IMR-90 (cell line): ENCODE measurements around the gene NPTX1. TPM values are rescaled to one million over a fixed set of nuclear protein-coding genes. Genes with fewer than 3 reads are reported as not detected.
A peak's percentile ranks its signal among the peaks of the same experiment; 100 is the strongest.

Source experiments
- ATAC-seq: fragments of 200-7000 bp; cut with Tn5 transposase; 2 replicates; pipeline ENCODE4 v1.9.1; 2020; ENCODE audit warnings: low read depth, mild to moderate bottlenecking, moderate library complexity
- BruUV-seq: library from RNA; stranded (reverse); fragments of 400-500 nt; replicated peaks from 2 replicates; lab custom pipeline; 2021; lab: Mats Ljungman, UMichigan
- CTCF ChIA-PET: fragments of 300-600 bp; formaldehyde crosslinking; extraction: SDS; loops from one replicate; lab custom pipeline; 2021; ENCODE audit warnings: antibody characterized with exemption; lab: Yijun Ruan, JAX
- POLR2A ChIA-PET: fragments of 300-600 bp; sonication (Branson Sonifier 250); formaldehyde crosslinking; loops from one replicate; lab custom pipeline; 2022; ENCODE audit warnings: antibody characterized with exemption; ENCODE audit not compliant: unreplicated experiment; lab: Charles Lee
- DNase-seq: peaks from one replicate; pipeline ENCODE4 v3.0.0; 2013
- H2AFZ ChIP-seq: replicated peaks from 2 replicates; pipeline ENCODE3; 2013; ENCODE audit warnings: low read length, mild to moderate bottlenecking; ENCODE audit not compliant: poor library complexity
- H2AK5ac ChIP-seq: 2 replicates; pipeline ENCODE4 v1.6.1; 2013; ENCODE audit warnings: low read depth, low read length, inconsistent platforms
- H2AK9ac ChIP-seq: replicated peaks from 2 replicates; pipeline ENCODE3; 2013; ENCODE audit warnings: mild to moderate bottlenecking, low read depth, low read length, moderate library complexity; ENCODE audit not compliant: poor library complexity
- H2BK120ac ChIP-seq: 2 replicates; pipeline ENCODE4 v1.6.1; 2013; ENCODE audit warnings: low read depth, low read length, inconsistent platforms
- H2BK15ac ChIP-seq: 3 replicates; pipeline ENCODE4 v1.6.1; 2013; ENCODE audit warnings: low read depth, low read length, inconsistent platforms
- H2BK20ac ChIP-seq: 2 replicates; pipeline ENCODE4 v1.6.1; 2013; ENCODE audit warnings: low read depth, mild to moderate bottlenecking, inconsistent platforms, low read length, moderate library complexity
- H2BK5ac ChIP-seq: 2 replicates; pipeline ENCODE4 v1.6.1; 2013; ENCODE audit warnings: mild to moderate bottlenecking, low read depth, low read length, inconsistent platforms; ENCODE audit not compliant: poor library complexity, severe bottlenecking
- H3K14ac ChIP-seq: replicated peaks from 2 replicates; pipeline ENCODE4 v1.6.1; 2013; ENCODE audit warnings: low read depth, low read length, inconsistent platforms
- H3K18ac ChIP-seq: 2 replicates; pipeline ENCODE4 v1.6.1; 2013; ENCODE audit warnings: low read depth, low read length, control low read depth
- H3K23ac ChIP-seq: 2 replicates; pipeline ENCODE4 v1.6.1; 2013; ENCODE audit warnings: low read depth, low read length, inconsistent platforms
- H3K27ac ChIP-seq: 2 replicates; pipeline ENCODE4 v1.5.1; 2013; ENCODE audit warnings: mild to moderate bottlenecking, control low read depth, low read length; ENCODE audit not compliant: insufficient read depth
- H3K27me3 ChIP-seq: 2 replicates; pipeline ENCODE4 v1.6.1; 2013; ENCODE audit warnings: low read length; ENCODE audit not compliant: control insufficient read depth, insufficient read depth
- H3K36me3 ChIP-seq: 2 replicates; pipeline ENCODE4 v1.6.1; 2013; ENCODE audit warnings: low read length, mixed read lengths; ENCODE audit not compliant: control insufficient read depth, insufficient read depth
- H3K4ac ChIP-seq: 2 replicates; pipeline ENCODE4 v1.6.1; 2013; ENCODE audit warnings: low read depth, low read length, inconsistent platforms
- H3K4me1 ChIP-seq: 2 replicates; pipeline ENCODE4 v1.6.1; 2013; ENCODE audit warnings: low read length, mixed read lengths; ENCODE audit not compliant: control insufficient read depth, insufficient read depth
- H3K4me2 ChIP-seq: 2 replicates; pipeline ENCODE4 v1.6.1; 2013; ENCODE audit warnings: low read depth, mild to moderate bottlenecking, control low read depth, low read length, moderate library complexity
- H3K4me3 ChIP-seq: 2 replicates; pipeline ENCODE4 v1.5.1; 2013; ENCODE audit warnings: low read depth, mild to moderate bottlenecking, control low read depth, low read length, moderate library complexity; ENCODE audit not compliant: insufficient read depth
- H3K56ac ChIP-seq: 2 replicates; pipeline ENCODE4 v1.6.1; 2013; ENCODE audit warnings: low read length, inconsistent platforms; ENCODE audit not compliant: insufficient read depth; ENCODE audit errors: extremely low read depth
- H3K79me1 ChIP-seq, 2 experiments: 2 replicates each; pipeline ENCODE4 v1.6.1; 2013; ENCODE audit warnings: low read length in 2 of 2, inconsistent platforms in 1 of 2, low read depth in 1 of 2
- H3K9ac ChIP-seq: 2 replicates; pipeline ENCODE4 v1.6.1; 2013; ENCODE audit warnings: low read depth, low read length, control low read depth
- H3K9me1 ChIP-seq: 2 replicates; pipeline ENCODE4 v1.6.1; 2013; ENCODE audit warnings: low read length, inconsistent platforms; ENCODE audit not compliant: insufficient read depth
- H3K9me3 ChIP-seq: 2 replicates; pipeline ENCODE4 v1.6.1; 2013; ENCODE audit warnings: low read length; ENCODE audit not compliant: control insufficient read depth, insufficient read depth
- H4K20me1 ChIP-seq: 2 replicates; pipeline ENCODE4 v1.6.1; 2013; ENCODE audit warnings: low read length, inconsistent platforms; ENCODE audit not compliant: insufficient read depth
- H4K5ac ChIP-seq: 2 replicates; pipeline ENCODE4 v1.6.1; 2013; ENCODE audit warnings: mild to moderate bottlenecking, low read depth, low read length, control low read depth
- H4K8ac ChIP-seq, 2 experiments: 2 replicates each; pipeline ENCODE4 v1.6.1; 2013; ENCODE audit warnings: low read depth in 2 of 2, low read length in 2 of 2, control low read depth in 1 of 2, inconsistent platforms in 1 of 2
- H4K91ac ChIP-seq: 2 replicates; pipeline ENCODE4 v1.6.1; 2013; ENCODE audit warnings: low read depth, low read length, inconsistent platforms; ENCODE audit not compliant: insufficient read depth
- BHLHE40 ChIP-seq: fragments of 150-350 bp; IDR thresholded peaks from 2 replicates; pipeline ENCODE4 v1.6.1; 2016; ENCODE audit warnings: mild to moderate bottlenecking, low read depth, low read length
- FOS ChIP-seq: fragments of 150-350 bp; IDR thresholded peaks from 2 replicates; pipeline ENCODE4 v1.6.1; 2016; ENCODE audit warnings: low read depth, low read length
- MAZ ChIP-seq: IDR thresholded peaks from 2 replicates; pipeline ENCODE4 v1.6.1; 2012; ENCODE audit warnings: low read depth, mild to moderate bottlenecking, low read length, improper control_type of control experiment, moderate library complexity, borderline replicate concordance
- NFE2L2 ChIP-seq: fragments of 150-350 bp; IDR thresholded peaks from 2 replicates; pipeline ENCODE4 v1.6.1; 2016; ENCODE audit warnings: low read depth, mild to moderate bottlenecking, low read length
- SMC3 ChIP-seq: fragments of 150-350 bp; IDR thresholded peaks from 2 replicates; pipeline ENCODE4 v1.6.1; 2016; ENCODE audit warnings: low read depth, mild to moderate bottlenecking, antibody characterized with exemption, low read length, moderate library complexity
- WGBS, 2 experiments: methylation state at CpG; one replicate each; pipeline versions ENCODE4 v1.1.5 to v1.1.7; 2013; ENCODE audit warnings: missing lambda C conversion rate in 2 of 2; ENCODE audit not compliant: insufficient read length in 1 of 2; ENCODE audit errors: extremely low coverage in 2 of 2; 5-methylcytosine and 5-hydroxymethylcytosine counted together
- dilution Hi-C: fragments of 300-500 bp; cut with HindIII; formaldehyde crosslinking; loops from one replicate; pipeline ENCODE4 v1.14.3; 2018; ENCODE audit warnings: low sequenced_read_pairs; ENCODE audit not compliant: unreplicated experiment
- in situ Hi-C: fragments of 300-500 bp; cut with MboI; formaldehyde crosslinking; loops from 3 replicates; pipeline ENCODE4 v1.14.3; 2019; ENCODE audit warnings: low sequenced_read_pairs, inconsistent platforms, mixed read lengths
- intact Hi-C: fragments of 100-400 bp; cut with micrococcal nuclease; formaldehyde crosslinking; loops from 2 replicates; pipeline ENCODE4 v1.10.0; 2022
- polyA plus RNA-seq, 3 experiments: library from polyadenylated mRNA; depleted of rRNA; stranded (reverse); fragments of >200 nt; gene quantifications; 2 replicates each; pipeline ENCODE4 v1.2.3, GENCODE V29; 2012; ENCODE audit warnings: low replicate concordance in 1 of 3
- total RNA-seq: library from RNA; depleted of rRNA; stranded (reverse); fragments of >200 nt; gene quantifications from 2 replicates; pipeline ENCODE4 v1.2.3, GENCODE V29; 2012

The NPTX1 gene
- total and polyA plus RNA-seq, 2 of the 4 experiments (the other 2 are of a cell fraction) = 20.8 to 39.5 TPM

- Histone ChIP-seq H2BK5ac (peak overlapping the region; percentile 91), H2AFZ (peak overlapping the region; percentile 49), H2BK15ac (peak overlapping the region; percentile 95; the same call in 2 of the 3 replicates), H2BK120ac (peak overlapping the region; percentile 73), H3K14ac (peak overlapping the region; percentile 58; the same call in 1 of the 2 replicates), H4K8ac (peak overlapping the region in 1 of 2 experiments; percentile 59; a peak in 1 of 4 replicates), H3K79me1 (no peaks in the 10 kb centered on the region), H3K9ac (no peak overlapping the region), H2AK5ac (peak overlapping the region; percentile 97), H3K4ac (peak overlapping the region; percentile 74), H4K91ac (peak overlapping the region; percentile 13), H3K56ac (no peak overlapping the region), H3K23ac (peak overlapping the region; percentile 80; the same call in 1 of the 2 replicates), H4K20me1 (0 out of 2 replicates have a peak, but pooled peaks cover 6% of the 10 kb centered on the region), H3K4me2 (no peak overlapping the region), H3K18ac (no peak overlapping the region; the same call in 1 of the 2 replicates), H3K27ac (no peak overlapping the region), H3K9me1 (peaks cover 11% of the 10 kb centered on the region), H3K4me1 (peaks cover 7% of the 10 kb centered on the region), H2BK20ac (peak overlapping the region; percentile 43), H3K9me3 (no peaks in the 10 kb centered on the region), H3K4me3 (no peak overlapping the region), H2AK9ac (peak overlapping the region; percentile 79), H4K5ac (peak overlapping the region; percentile 20; the same call in 1 of the 2 replicates), H3K27me3 (peaks cover 1% of the 10 kb centered on the region; the same call in 1 of the 2 replicates), H3K36me3 (no peaks in the 10 kb centered on the region)
- DNase-seq = no peak
- ATAC-seq = no peak
- CTCF ChIA-PET = no interaction called here
- intact Hi-C loops (no loop called here), in situ Hi-C loops (no loop called here), dilution Hi-C loops (no loop called here)
- POLR2A ChIA-PET = no interaction called here
- BruUV-seq = no TSS peak
- no peak for TF ChIP-seq BHLHE40
- TF ChIP-seq FOS = no peak
- no peak for TF ChIP-seq MAZ
- no peak for TF ChIP-seq NFE2L2
- TF ChIP-seq SMC3 = peak; percentile 10; the same call in 1 of the 2 replicates
- 54% methylated on average over 11 of the region's 18 CpGs; no CpG with 5 or more reads in 1 of the 2 experiments for WGBS, 2 experiments
These were observed 35.1 kb upstream of the NPTX1 start for GRCh38 chr17:80511222-80512180.
